ENCODE measurements around the gene DLGAP4. TPM values are rescaled to one million over a fixed set of nuclear protein-coding genes. Genes with fewer than 3 reads are reported as not detected.

DLGAP4 gene
- total RNA-seq, 4 donors from 2014 or later, result 18.8 to 46.7 (median 45.0) TPM

DNA sequence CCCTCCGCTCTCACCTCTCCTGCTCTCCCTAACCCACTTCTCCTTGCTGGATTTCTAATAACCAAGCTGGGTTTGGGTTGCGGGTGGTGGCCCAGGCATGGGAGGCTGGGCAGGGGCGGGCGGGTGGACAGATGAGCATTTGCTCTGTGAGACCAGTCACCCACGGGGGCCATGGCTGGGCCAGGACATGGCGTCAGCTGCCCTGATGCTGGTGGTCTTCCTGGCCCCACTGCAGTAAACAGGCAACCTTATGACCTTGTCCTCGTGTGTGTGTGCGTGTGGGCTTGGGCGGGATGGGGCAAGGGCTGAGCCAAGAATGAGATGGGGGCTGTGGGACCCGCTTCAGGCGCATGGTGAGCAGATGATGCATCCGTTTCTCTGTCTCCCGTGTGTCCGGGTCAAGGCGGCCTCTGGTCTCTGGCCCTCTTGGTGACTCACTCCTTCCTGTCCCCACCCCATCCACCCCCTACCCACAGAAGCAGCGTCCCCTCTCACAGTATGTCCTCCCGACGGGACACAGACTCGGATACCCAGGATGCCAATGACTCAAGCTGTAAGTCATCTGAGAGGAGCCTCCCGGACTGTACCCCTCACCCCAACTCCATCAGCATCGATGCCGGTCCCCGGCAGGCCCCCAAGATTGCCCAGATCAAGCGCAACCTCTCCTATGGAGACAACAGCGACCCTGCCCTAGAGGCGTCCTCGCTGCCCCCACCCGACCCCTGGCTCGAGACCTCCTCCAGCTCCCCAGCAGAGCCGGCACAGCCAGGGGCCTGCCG lies 193.8 kb downstream of the DLGAP4 start:
- Histone ChIP-seq H3K36me3 (peaks cover 0 to 80% of the 10 kb centered on the region in 2 donors), H3K27ac (peak overlapping the region in 2 of 4 donors; percentile 8 to 19), H3K4me1 (peaks cover 0 to 7% of the 10 kb centered on the region in 2 donors), H3K4me3 (no peak overlapping the region), H3K9me3 (no peaks in the 10 kb centered on the region), H3K27me3 (no peaks in the 10 kb centered on the region)
- no peak for TF ChIP-seq POLR2A (IDR thresholded peaks at IDR 0.05)
- TF ChIP-seq, protein P1, sequence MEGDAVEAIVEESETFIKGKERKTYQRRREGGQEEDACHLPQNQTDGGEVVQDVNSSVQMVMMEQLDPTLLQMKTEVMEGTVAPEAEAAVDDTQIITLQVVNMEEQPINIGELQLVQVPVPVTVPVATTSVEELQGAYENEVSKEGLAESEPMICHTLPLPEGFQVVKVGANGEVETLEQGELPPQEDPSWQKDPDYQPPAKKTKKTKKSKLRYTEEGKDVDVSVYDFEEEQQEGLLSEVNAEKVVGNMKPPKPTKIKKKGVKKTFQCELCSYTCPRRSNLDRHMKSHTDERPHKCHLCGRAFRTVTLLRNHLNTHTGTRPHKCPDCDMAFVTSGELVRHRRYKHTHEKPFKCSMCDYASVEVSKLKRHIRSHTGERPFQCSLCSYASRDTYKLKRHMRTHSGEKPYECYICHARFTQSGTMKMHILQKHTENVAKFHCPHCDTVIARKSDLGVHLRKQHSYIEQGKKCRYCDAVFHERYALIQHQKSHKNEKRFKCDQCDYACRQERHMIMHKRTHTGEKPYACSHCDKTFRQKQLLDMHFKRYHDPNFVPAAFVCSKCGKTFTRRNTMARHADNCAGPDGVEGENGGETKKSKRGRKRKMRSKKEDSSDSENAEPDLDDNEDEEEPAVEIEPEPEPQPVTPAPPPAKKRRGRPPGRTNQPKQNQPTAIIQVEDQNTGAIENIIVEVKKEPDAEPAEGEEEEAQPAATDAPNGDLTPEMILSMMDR (IDR thresholded peaks at IDR 0.05 in 4 of 5, conservative IDR thresholded peaks at IDR 0.05 in 1 of 5), result no peak
- DNase-seq, result peak in 1 of 2 donors; percentile 11
- ATAC-seq, result no peak
- intact Hi-C loops (cut with DNase I; ENCODE audit: low total_unique reads), result no loop called here
- in situ Hi-C loops (cut with MboI; ENCODE audit: low sequenced_read_pairs in 4 of 4), result no loop called here

DNA sequence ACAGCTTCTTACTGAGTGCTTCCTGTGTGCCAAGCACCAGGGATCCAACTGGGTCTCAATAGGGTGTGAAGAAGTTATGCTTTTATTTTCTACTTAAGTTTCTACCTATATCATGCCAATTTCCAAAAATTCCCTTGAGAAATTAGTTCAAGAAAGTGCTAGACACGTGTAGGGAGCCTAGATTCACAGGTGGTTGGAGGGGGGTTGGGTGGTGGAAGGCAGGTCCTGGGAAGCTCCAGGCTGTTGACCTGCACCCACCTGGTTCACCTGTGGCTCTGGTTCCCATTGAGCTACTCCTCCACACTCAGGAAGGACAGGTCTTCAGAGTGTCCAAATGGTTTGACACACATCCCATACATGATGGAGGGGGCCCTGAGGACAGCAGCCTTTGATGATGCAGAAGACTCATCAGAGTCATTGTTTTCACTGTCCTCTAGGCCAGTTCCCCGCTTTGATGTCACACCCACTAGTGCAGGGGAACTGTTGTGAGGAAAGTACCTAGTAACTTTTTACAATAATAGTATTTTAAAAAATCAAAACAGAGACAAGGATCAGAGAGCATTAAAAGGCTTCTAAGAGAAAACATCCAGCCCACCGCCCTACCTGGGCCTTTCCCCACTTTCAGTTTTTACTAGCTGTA lies 195.3 kb downstream of the DLGAP4 start:
- in situ Hi-C loops (cut with MboI; ENCODE audit: low sequenced_read_pairs in 4 of 4) (no loop called here), intact Hi-C loops (cut with DNase I; ENCODE audit: low total_unique reads) (no loop called here)
- H3K27me3 ChIP-seq, result no peaks in the 10 kb centered on the region
- no peak overlapping the region for H3K4me3 ChIP-seq
- TF ChIP-seq, protein P1 (IDR thresholded peaks at IDR 0.05 in 4 of 5, conservative IDR thresholded peaks at IDR 0.05 in 1 of 5), result no peak
- no peak for TF ChIP-seq POLR2A (IDR thresholded peaks at IDR 0.05)
- DNase-seq (peak in 1 of 2 donors; percentile 7), ATAC-seq (no peak)
- H3K9me3 ChIP-seq, result no peaks in the 10 kb centered on the region
- no peaks in the 10 kb centered on the region for H3K4me1 ChIP-seq
- H3K36me3 ChIP-seq, result peaks cover 0 to 89% of the 10 kb centered on the region in 2 donors
- H3K27ac ChIP-seq, result no peak overlapping the region

DNA sequence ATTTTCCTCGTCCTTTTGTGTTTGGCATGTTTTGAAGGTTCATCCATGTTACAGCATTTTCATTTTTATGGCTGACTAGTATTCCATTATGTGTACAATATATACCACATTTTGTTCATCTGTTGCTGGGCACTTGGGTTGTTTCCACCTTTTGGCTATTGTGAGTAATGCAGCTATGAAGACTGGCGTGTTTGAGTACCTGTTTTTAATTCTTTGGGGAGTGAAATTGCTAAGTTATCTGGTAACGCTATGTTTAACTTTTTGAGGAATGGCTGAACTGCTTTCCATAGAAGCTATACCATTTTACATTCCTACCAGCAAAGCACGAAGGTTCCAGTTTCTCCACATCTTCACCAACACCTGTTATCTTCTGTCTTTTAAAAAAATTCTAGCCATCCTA lies 198.2 kb downstream of the DLGAP4 start:
- Histone ChIP-seq H3K9me3 (no peaks in the 10 kb centered on the region), H3K36me3 (peaks cover 0 to 84% of the 10 kb centered on the region in 2 donors), H3K4me3 (no peak overlapping the region), H3K27me3 (no peaks in the 10 kb centered on the region), H3K27ac (no peak overlapping the region), H3K4me1 (no peaks in the 10 kb centered on the region)
- in situ Hi-C loops (cut with MboI; ENCODE audit: low sequenced_read_pairs in 4 of 4) (no loop called here), intact Hi-C loops (cut with DNase I; ENCODE audit: low total_unique reads) (no loop called here)
- no peak for ATAC-seq
- no peak for TF ChIP-seq POLR2A (IDR thresholded peaks at IDR 0.05)
- TF ChIP-seq, protein P1 (IDR thresholded peaks at IDR 0.05 in 4 of 5, conservative IDR thresholded peaks at IDR 0.05 in 1 of 5), result no peak
- DNase-seq, result peak in 1 of 2 donors; percentile 0

DNA sequence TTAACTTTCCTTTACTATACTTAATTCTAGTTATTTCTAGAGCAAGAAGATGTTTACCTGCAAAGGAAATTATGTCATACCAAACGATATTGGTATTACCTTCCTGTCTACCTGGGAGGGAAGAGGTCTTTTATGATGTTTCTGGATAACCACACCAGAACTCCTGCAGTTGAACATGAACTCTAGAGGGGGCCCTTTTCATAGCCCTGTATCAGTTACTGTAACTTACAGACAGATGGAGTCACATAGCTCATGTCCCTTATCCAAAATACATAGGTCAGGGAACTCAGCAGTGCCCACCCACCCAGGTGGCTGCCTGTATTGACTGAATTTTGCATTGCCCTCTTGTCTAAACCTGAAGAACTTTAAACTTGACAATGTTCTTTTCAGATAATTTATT lies 200.1 kb downstream of the DLGAP4 start:
- no peaks in the 10 kb centered on the region for H3K4me1 ChIP-seq
- H3K4me3 ChIP-seq, result no peak overlapping the region
- no peaks in the 10 kb centered on the region for H3K9me3 ChIP-seq
- intact Hi-C loops (cut with DNase I; ENCODE audit: low total_unique reads) (no loop called here), in situ Hi-C loops (cut with MboI; ENCODE audit: low sequenced_read_pairs in 4 of 4) (no loop called here)
- peaks cover 0 to 73% of the 10 kb centered on the region in 2 donors for H3K36me3 ChIP-seq
- H3K27me3 ChIP-seq, result no peaks in the 10 kb centered on the region
- DNase-seq (no peak), ATAC-seq (no peak)
- TF ChIP-seq, protein P1 (IDR thresholded peaks at IDR 0.05 in 4 of 5, conservative IDR thresholded peaks at IDR 0.05 in 1 of 5), result peak in 1 of 5 experiments; percentile 19
- TF ChIP-seq POLR2A (IDR thresholded peaks at IDR 0.05), result no peak
- H3K27ac ChIP-seq, result no peak overlapping the region

All from gastrocnemius medialis (tissue), 4 donors.